HS-5 (cell line): ENCODE measurements around the gene ABI2.

Source experiments
- DNase-seq: peaks from one replicate; pipeline ENCODE4 v3.0.0-alpha.2; 2012; ENCODE audit warnings: low read depth

Gene ABI2

GRCh38 chr2:203484266-203485112 is 156.3 kb downstream of the ABI2 start:
- DNase-seq = no peak

- no peak for DNase-seq
These were observed 161.3 kb downstream of the ABI2 start for GRCh38 chr2:203489531-203489930.

- DNase-seq = no peak
These were observed 162.2 kb downstream of the ABI2 start for GRCh38 chr2:203490391-203490790.

- no peak for DNase-seq
These were observed 164.8 kb downstream of the ABI2 start for GRCh38 chr2:203492965-203493364.
